Stimulated activated naive B cell treated with anti-CD40 and anti-IgM and Interleukin-4, amounts not matched to agents 10 μg/mL and 1 μg/mL and 100 μg/mL, for 72 hours (primary cell): ENCODE measurements around the gene EFCAB6.

ENCODE experiments used
- ATAC-seq, 2 donors: fragments of 150-1000 bp; cut with Tn5 transposase; replicated peaks; 2 replicates each; pipeline ENCODE4 v1.10.0; 2021; ENCODE audit warnings: moderate library complexity in 1 of 2
- DNase-seq: peaks from one replicate; pipeline ENCODE4 v3.0.0; 2021
- H3K27ac Mint-ChIP-seq: one replicate; pipeline ENCODE4 v1.8.0; 2022; ENCODE audit warnings: mild to moderate bottlenecking, mixed read lengths
- H3K27me3 Mint-ChIP-seq, 2 donors: one replicate each; pipeline ENCODE4 v1.8.0; 2022; ENCODE audit warnings: mixed read lengths in 2 of 2
- H3K36me3 Mint-ChIP-seq, 2 donors: one replicate each; pipeline ENCODE4 v1.8.0; 2022; ENCODE audit warnings: mixed read lengths in 2 of 2, mild to moderate bottlenecking in 1 of 2
- H3K4me1 Mint-ChIP-seq, 2 donors: one replicate each; pipeline ENCODE4 v1.8.0; 2022; ENCODE audit warnings: mixed read lengths in 2 of 2, mild to moderate bottlenecking in 1 of 2
- H3K4me3 Mint-ChIP-seq, 2 donors: one replicate each; pipeline ENCODE4 v1.8.0; 2022; ENCODE audit warnings: mild to moderate bottlenecking in 2 of 2, mixed read lengths in 2 of 2, moderate library complexity in 1 of 2
- H3K9me3 Mint-ChIP-seq, 2 donors: one replicate each; pipeline ENCODE4 v1.8.0; 2022; ENCODE audit warnings: mixed read lengths in 2 of 2, mild to moderate bottlenecking in 1 of 2

EFCAB6 gene

DNA sequence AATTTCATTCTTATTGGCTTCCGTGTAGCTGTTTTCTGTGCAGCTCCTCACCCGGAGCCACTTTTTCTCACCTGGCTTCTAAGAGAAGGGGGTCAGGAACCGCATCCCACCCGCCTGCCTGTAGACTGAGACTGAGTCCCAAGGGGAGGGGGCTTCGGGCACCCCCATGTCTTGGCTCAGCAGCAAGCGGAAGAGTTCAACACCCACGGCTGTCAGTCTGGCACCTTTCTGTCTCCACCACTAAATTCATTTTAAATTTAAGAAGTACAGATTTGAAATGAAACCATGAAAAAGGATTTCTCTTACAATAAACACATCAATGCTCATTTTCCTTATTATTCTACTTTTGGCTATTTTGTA, 66.7 kb downstream of the EFCAB6 start:
- DNase-seq (no peak), ATAC-seq (no peak)

DNA sequence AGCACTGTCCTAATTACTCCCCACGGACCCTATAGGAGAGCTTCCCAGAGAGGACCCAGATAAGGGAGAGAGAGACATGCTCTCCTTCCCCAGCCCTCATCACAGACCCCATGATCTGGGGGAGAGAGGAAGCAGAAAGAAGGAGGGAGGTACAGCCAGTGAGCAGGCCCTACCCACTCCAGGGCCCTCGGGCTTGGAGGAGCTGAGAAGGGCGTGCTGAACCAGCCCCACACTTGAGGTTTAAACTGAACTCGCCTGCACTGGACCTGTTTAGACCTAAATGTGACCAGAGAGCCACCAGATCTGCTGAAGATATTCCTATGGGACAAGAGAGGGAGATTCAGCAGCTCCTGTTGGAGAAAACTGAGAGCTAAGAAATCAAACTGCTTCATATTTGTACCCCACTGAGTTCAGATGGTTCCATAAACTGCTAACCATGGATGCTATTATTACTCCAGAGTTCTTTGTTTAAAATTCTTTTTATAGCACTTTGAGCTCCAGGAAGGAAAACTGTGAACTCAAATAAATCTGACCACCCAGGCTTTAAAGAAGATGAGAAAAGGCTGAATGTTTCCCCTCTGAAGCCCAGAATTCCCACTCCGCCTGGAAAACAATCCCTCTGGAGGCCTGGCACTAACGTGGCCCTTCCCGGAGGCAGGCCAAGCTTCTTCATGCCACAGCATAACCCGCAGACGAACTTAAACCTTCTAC, 67.2 kb downstream of the EFCAB6 start:
- Mint-ChIP-seq H3K27me3 (peaks cover 25 to 38% of the 10 kb centered on the region in 2 donors), H3K36me3 (peaks cover 0 to 1% of the 10 kb centered on the region in 2 donors), H3K27ac (no peak overlapping the region), H3K4me1 (peaks cover 6% of the 10 kb centered on the region in 2 donors), H3K9me3 (no peaks in the 10 kb centered on the region), H3K4me3 (no peak overlapping the region)
- ATAC-seq (peak in 1 of 2 donors; percentile 33), DNase-seq (no peak)

More for the DNA sequence above, 66.7 kb downstream of the EFCAB6 start:
- H3K27ac Mint-ChIP-seq, result no peak overlapping the region
- H3K4me1 Mint-ChIP-seq, result peaks cover 6% of the 10 kb centered on the region in 2 donors
- H3K4me3 Mint-ChIP-seq, result no peak overlapping the region
- peaks cover 25 to 38% of the 10 kb centered on the region in 2 donors for H3K27me3 Mint-ChIP-seq
- no peaks in the 10 kb centered on the region for H3K9me3 Mint-ChIP-seq
- H3K36me3 Mint-ChIP-seq, result peaks cover 0 to 1% of the 10 kb centered on the region in 2 donors

DNA sequence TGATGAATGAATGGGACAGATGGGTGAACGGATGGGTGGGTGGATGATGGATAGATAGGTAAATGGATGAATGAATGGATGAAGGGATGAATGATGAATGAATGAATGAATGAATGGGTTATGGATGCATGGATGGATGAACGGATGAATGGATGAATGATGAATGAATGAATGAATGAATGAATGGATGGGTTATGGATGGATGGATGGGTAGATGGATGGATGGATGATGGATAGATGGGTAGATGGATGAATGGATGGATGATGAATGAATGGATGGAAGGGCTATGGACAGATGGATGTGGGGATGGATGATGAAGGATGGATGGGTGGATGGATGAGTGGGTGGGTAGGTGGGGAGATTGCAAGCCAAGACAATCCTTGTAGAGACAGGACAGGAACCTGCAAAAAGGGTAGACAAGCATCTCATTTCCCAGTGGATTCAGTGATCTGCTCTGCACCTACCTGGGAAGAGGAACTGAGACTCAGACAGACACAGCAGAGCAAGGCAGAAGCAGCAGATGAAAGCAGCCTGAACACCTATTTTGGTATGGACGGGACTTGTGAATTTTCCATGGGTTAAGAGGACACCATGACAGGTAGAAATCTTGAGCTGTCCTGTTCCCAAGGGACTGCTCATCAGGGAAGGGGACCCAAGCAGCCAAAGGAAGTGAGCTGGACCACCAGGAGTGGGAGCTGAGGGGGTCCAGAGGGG, 68.0 kb downstream of the EFCAB6 start:
- peak; percentile 66 to 73 for ATAC-seq
- no peak for DNase-seq
- no peak overlapping the region for H3K4me3 Mint-ChIP-seq
- H3K36me3 Mint-ChIP-seq, result peaks cover 0 to 1% of the 10 kb centered on the region in 2 donors
- H3K27ac Mint-ChIP-seq, result no peak overlapping the region
- peaks cover 6% of the 10 kb centered on the region in 2 donors for H3K4me1 Mint-ChIP-seq
- no peaks in the 10 kb centered on the region for H3K9me3 Mint-ChIP-seq
- H3K27me3 Mint-ChIP-seq, result peaks cover 25 to 37% of the 10 kb centered on the region in 2 donors

DNA sequence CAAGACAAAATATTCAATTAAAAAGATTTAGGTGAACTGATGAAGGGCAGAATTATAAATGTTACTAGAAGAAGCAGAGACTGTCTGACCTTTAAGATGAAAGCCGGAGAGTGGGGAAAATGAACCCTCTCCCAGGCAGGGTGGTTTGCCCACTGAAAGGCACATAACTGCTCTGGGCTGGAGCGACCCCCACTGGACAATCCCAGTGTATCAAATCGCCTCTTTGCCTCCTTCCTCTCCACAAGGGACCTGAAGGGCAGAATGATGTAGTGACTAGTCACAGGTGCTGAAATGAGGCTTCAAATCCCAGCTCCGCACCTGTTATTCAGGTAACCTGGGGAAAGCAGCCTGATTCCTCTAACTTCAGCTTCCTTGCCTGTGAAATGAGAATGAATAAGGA, 69.0 kb downstream of the EFCAB6 start:
- Mint-ChIP-seq H3K27me3 (peaks cover 21 to 30% of the 10 kb centered on the region in 2 donors), H3K36me3 (peaks cover 0 to 1% of the 10 kb centered on the region in 2 donors)
- ATAC-seq, result no peak

DNA sequence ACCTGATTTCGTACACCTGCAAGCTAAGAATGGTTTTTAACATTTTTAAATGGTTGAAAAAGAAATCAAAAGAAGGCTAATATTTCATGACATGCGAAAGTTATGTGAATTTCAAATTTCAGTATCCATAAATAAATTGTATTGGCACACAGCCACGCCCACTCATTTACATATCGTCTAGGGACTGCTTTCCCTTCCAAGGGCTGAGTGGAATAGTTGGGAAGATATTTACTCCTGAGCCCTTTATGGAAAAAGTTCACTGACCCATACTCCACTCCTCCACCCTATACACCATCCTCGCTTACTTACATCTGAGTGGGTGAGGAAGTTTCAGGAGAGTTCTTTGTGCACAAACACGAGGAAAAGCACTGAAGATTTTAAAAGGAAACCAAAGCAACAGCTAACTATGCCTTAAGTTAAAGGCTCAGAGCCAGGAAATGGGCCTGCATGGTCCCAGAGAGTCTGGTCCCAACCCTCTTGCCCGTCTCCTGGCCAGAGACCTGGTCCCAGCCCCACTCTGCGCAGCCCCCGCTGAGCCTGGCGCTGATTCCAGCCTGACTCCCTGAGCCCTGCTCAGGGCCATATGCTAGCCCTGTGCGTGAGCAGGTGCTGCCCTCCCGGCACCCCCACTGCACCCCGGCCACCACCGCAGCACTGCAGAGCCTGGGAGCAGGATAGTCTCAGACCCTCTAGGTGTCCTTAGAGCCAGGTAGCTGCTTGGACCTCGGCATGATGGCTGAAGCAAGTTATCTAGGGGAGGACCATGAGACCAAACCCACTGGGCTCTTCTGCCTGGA, 69.8 kb downstream of the EFCAB6 start:
- Mint-ChIP-seq H3K4me3 (no peak overlapping the region), H3K9me3 (no peaks in the 10 kb centered on the region), H3K36me3 (peaks cover 0 to 1% of the 10 kb centered on the region in 2 donors), H3K27me3 (peaks cover 17 to 22% of the 10 kb centered on the region in 2 donors), H3K27ac (no peak overlapping the region), H3K4me1 (peaks cover 6% of the 10 kb centered on the region in 2 donors)
- DNase-seq (no peak), ATAC-seq (no peak)

More for the DNA sequence above, 69.0 kb downstream of the EFCAB6 start:
- no peaks in the 10 kb centered on the region for H3K9me3 Mint-ChIP-seq
- peaks cover 6% of the 10 kb centered on the region in 2 donors for H3K4me1 Mint-ChIP-seq
- H3K4me3 Mint-ChIP-seq, result no peak overlapping the region
- no peak overlapping the region for H3K27ac Mint-ChIP-seq
- no peak for DNase-seq

GRCh38 chr22:43740587-43741270, 71.4 kb downstream of the EFCAB6 start:
- no peak for DNase-seq
- no peaks in the 10 kb centered on the region for H3K9me3 Mint-ChIP-seq
- no peak for ATAC-seq
- peaks cover 13% of the 10 kb centered on the region in 2 donors for H3K27me3 Mint-ChIP-seq
- peaks cover 6% of the 10 kb centered on the region in 2 donors for H3K4me1 Mint-ChIP-seq
- H3K27ac Mint-ChIP-seq, result no peak overlapping the region
- no peak overlapping the region for H3K4me3 Mint-ChIP-seq
- peaks cover 0 to 1% of the 10 kb centered on the region in 2 donors for H3K36me3 Mint-ChIP-seq

GRCh38 chr22:43739851-43740379, 72.2 kb downstream of the EFCAB6 start:
- H3K36me3 Mint-ChIP-seq, result peaks cover 0 to 1% of the 10 kb centered on the region in 2 donors

GRCh38 chr22:43737150-43737828, 74.8 kb downstream of the EFCAB6 start:
- no peak for ATAC-seq
- H3K36me3 Mint-ChIP-seq, result no peaks in the 10 kb centered on the region
- no peak overlapping the region for H3K4me3 Mint-ChIP-seq
- DNase-seq, result no peak
- H3K4me1 Mint-ChIP-seq, result no peaks in the 10 kb centered on the region
- no peaks in the 10 kb centered on the region for H3K9me3 Mint-ChIP-seq
- H3K27ac Mint-ChIP-seq, result no peak overlapping the region
- no peaks in the 10 kb centered on the region for H3K27me3 Mint-ChIP-seq

More at GRCh38 chr22:43739851-43740379, 72.2 kb downstream of the EFCAB6 start:
- DNase-seq (no peak), ATAC-seq (no peak)
- Mint-ChIP-seq H3K27ac (no peak overlapping the region), H3K4me1 (peaks cover 6% of the 10 kb centered on the region in 2 donors), H3K9me3 (no peaks in the 10 kb centered on the region), H3K4me3 (no peak overlapping the region), H3K27me3 (peaks cover 13% of the 10 kb centered on the region in 2 donors)

GRCh38 chr22:43736651-43737050, 75.5 kb downstream of the EFCAB6 start:
- H3K27me3 Mint-ChIP-seq, result no peaks in the 10 kb centered on the region
- ATAC-seq, result no peak
- H3K4me3 Mint-ChIP-seq, result no peak overlapping the region
- no peak for DNase-seq
- no peak overlapping the region for H3K27ac Mint-ChIP-seq
- H3K4me1 Mint-ChIP-seq, result no peaks in the 10 kb centered on the region
- H3K9me3 Mint-ChIP-seq, result no peaks in the 10 kb centered on the region
- H3K36me3 Mint-ChIP-seq, result no peaks in the 10 kb centered on the region

- no peaks in the 10 kb centered on the region for H3K9me3 Mint-ChIP-seq
- no peaks in the 10 kb centered on the region for H3K4me1 Mint-ChIP-seq
- no peak for ATAC-seq
- H3K4me3 Mint-ChIP-seq, result no peak overlapping the region
- peaks cover 7 to 10% of the 10 kb centered on the region in 2 donors for H3K27me3 Mint-ChIP-seq
- DNase-seq, result no peak
- H3K27ac Mint-ChIP-seq, result no peak overlapping the region
- H3K36me3 Mint-ChIP-seq, result no peaks in the 10 kb centered on the region
Measured at GRCh38 chr22:43734370-43735150, 77.5 kb downstream of the EFCAB6 start.

DNA sequence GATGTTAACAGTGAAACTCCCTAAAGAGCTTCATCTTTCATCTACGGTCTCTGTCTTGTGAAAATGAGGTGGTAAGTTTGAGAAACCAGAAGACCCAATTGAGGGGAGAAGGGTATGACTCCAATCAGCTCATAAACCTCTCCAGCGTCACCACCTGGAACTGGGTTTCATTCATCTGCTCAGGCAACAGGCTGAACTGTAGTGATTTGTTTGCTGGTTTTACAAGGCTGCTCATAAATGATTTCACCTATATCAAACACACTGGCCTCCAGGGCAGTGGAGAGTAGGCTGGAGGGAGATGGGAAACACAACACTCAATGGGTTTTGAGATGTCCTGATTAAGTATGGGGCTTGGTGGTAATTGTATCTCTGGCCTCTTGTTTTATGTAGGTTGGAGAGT, 79.0 kb downstream of the EFCAB6 start:
- no peak for ATAC-seq
- H3K4me3 Mint-ChIP-seq, result no peak overlapping the region
- H3K4me1 Mint-ChIP-seq, result no peaks in the 10 kb centered on the region
- peaks cover 0 to 3% of the 10 kb centered on the region in 2 donors for H3K36me3 Mint-ChIP-seq
- peaks cover 18 to 22% of the 10 kb centered on the region in 2 donors for H3K27me3 Mint-ChIP-seq
- H3K9me3 Mint-ChIP-seq, result peaks cover under 1 to 4% of the 10 kb centered on the region in 2 donors
- no peak overlapping the region for H3K27ac Mint-ChIP-seq
- no peak for DNase-seq

DNA sequence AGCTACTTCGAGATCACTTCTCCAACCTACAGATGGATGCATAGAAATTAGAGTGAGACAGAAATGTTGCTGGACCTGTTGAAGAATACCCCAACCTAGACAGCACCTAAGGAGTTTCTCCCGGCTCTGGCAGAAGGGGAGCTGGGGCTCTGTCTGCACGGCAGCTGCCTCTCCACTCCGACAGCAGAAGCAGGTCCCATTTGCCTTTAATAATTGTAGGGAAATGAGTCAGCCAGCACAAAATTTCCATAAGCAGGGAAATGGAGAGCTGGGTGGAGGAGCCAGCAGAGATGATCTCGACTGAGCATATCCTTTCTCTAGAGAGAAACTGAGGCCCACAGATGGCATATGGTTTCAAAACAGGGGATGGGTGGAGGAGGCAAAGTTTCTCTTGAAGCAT, 80.1 kb downstream of the EFCAB6 start:
- Mint-ChIP-seq H3K4me1 (no peaks in the 10 kb centered on the region), H3K27me3 (peaks cover 18 to 23% of the 10 kb centered on the region in 2 donors), H3K4me3 (no peak overlapping the region), H3K9me3 (peaks cover 2 to 6% of the 10 kb centered on the region in 2 donors), H3K36me3 (peaks cover 0 to 5% of the 10 kb centered on the region in 2 donors), H3K27ac (no peak overlapping the region)
- no peak for ATAC-seq
- no peak for DNase-seq
